ENCODE measurements around the gene SH3BGR.

- TF ChIP-seq FOXM1 (IDR thresholded peaks at IDR 0.05; ENCODE audit: borderline replicate concordance, low read depth) (no peak), TAF1 (IDR thresholded peaks at IDR 0.05; ENCODE audit: low read depth) (no peak), MAX (IDR thresholded peaks at IDR 0.05) (no peak), RAD21 (IDR thresholded peaks at IDR 0.05; ENCODE audit: low read depth) (no peak), USF1 (IDR thresholded peaks at IDR 0.05) (no peak), CEBPB (IDR thresholded peaks at IDR 0.05) (no peak)
Measured at GRCh38 chr21:39451332-39452206, at the start of gene SH3BGR.
